HEK293T (cell line): Measurements from ENCODE around the gene MERTK.

Experiments
- BHLHE40 ChIP-seq: fragments of 450-650 bp; IDR thresholded peaks from 2 replicates; pipeline ENCODE4 v1.6.1; 2016; ENCODE audit warnings: mild to moderate bottlenecking, moderate library complexity, borderline replicate concordance
- ELF4 ChIP-seq: fragments of 450-650 bp; IDR thresholded peaks from 2 replicates; pipeline ENCODE4 v1.6.1; 2017; ENCODE audit warnings: antibody characterized with exemption
- FOXA1 ChIP-seq: fragments of 450-650 bp; IDR thresholded peaks from 2 replicates; pipeline ENCODE4 v1.6.1; 2016; ENCODE audit warnings: mild to moderate bottlenecking
- FOXK2 ChIP-seq: fragments of 450-650 bp; IDR thresholded peaks from 2 replicates; pipeline ENCODE4 v1.6.1; 2016; ENCODE audit warnings: mild to moderate bottlenecking
- FOXM1 ChIP-seq: fragments of 450-650 bp; IDR thresholded peaks from 2 replicates; pipeline ENCODE4 v1.6.1; 2017; ENCODE audit warnings: mild to moderate bottlenecking, borderline replicate concordance
- NFRKB ChIP-seq: fragments of 450-650 bp; IDR thresholded peaks from 2 replicates; pipeline ENCODE4 v1.6.1; 2016; ENCODE audit warnings: mild to moderate bottlenecking, moderate library complexity
- SP1 ChIP-seq: fragments of 450-650 bp; IDR thresholded peaks from 2 replicates; pipeline ENCODE4 v1.6.1; 2017
- SUZ12 ChIP-seq: fragments of 450-650 bp; IDR thresholded peaks from 2 replicates; pipeline ENCODE4 v1.6.1; 2016; ENCODE audit warnings: mild to moderate bottlenecking
- ZNF384 ChIP-seq: fragments of 450-650 bp; IDR thresholded peaks from 2 replicates; pipeline ENCODE4 v1.6.1; 2016
- TF ChIP-seq, protein P1 (sequence below): fragments of 450-650 bp; IDR thresholded peaks from 2 replicates; pipeline ENCODE4 v1.6.1; 2016

DNA sequence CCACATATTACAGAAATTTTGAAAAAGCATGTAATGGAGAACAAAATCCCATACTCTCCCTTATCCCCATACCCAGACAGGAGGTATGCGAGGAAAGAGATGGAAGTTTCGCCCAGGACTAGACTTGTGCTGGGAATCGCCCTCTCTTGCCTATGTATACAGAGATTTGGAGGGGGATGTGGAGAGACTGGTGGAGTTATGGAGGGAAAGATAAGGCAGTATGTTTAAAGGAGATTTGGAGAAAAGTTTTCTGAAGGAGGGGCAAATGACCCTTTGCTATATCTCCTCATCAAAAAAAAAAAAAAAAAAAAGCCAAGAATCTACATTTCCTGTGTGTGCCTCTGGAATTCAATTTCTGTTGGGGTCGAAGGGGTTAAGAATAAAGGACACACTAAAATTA is 75.3 kb downstream of the MERTK start:
- TF ChIP-seq ELF4 (no peak), FOXK2 (no peak), ZNF384 (no peak), FOXA1 (no peak), NFRKB (no peak), SUZ12 (no peak), FOXM1 (no peak), BHLHE40 (no peak), SP1 (no peak)
- TF ChIP-seq, protein P1, sequence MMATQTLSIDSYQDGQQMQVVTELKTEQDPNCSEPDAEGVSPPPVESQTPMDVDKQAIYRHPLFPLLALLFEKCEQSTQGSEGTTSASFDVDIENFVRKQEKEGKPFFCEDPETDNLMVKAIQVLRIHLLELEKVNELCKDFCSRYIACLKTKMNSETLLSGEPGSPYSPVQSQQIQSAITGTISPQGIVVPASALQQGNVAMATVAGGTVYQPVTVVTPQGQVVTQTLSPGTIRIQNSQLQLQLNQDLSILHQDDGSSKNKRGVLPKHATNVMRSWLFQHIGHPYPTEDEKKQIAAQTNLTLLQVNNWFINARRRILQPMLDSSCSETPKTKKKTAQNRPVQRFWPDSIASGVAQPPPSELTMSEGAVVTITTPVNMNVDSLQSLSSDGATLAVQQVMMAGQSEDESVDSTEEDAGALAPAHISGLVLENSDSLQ, result no peak
